Keratinocyte (primary cell): ENCODE measurements around the gene ALG5. TPM values are rescaled to one million over a fixed set of nuclear protein-coding genes. Genes with fewer than 3 reads are reported as not detected.
A peak's percentile ranks its signal among the peaks of the same experiment; 100 is the strongest.

Experiments used
- DNase-seq: peaks from one replicate; pipeline ENCODE4 v3.0.0-alpha.2; 2011; ENCODE audit warnings: low read depth, missing footprints, low spot score
- FAIRE-seq: peaks from 2 replicates; lab custom pipeline; 2011; peaks lifted over from hg19 to GRCh38; lab: Jason Lieb, UNC
- H2AFZ ChIP-seq: 2 replicates; pipeline ENCODE4 v1.6.0; 2012; ENCODE audit warnings: low read length, control low read depth, inconsistent platforms; ENCODE audit not compliant: control insufficient read depth
- H3K27ac ChIP-seq: 2 replicates; pipeline ENCODE4 v1.5.1; 2011; ENCODE audit warnings: low read length; ENCODE audit not compliant: control insufficient read depth, insufficient read depth
- H3K27me3 ChIP-seq: 3 replicates; pipeline ENCODE4 v1.6.0; 2011; ENCODE audit warnings: low read length; ENCODE audit not compliant: control insufficient read depth, insufficient read depth; ENCODE audit errors: extremely low read depth
- H3K36me3 ChIP-seq, 2 experiments: 2 replicates in 1 of 2; 3 replicates in 1 of 2; pipeline ENCODE4 v1.5.1; 2011; ENCODE audit warnings: low read length in 2 of 2, mild to moderate bottlenecking in 1 of 2; ENCODE audit not compliant: control insufficient read depth in 2 of 2, insufficient read depth in 2 of 2; ENCODE audit errors: extremely low read depth in 1 of 2
- H3K4me1 ChIP-seq: 3 replicates; pipeline ENCODE4 v1.5.1; 2011; ENCODE audit warnings: low read length; ENCODE audit not compliant: control insufficient read depth, insufficient read depth; ENCODE audit errors: extremely low read depth
- H3K4me2 ChIP-seq: 3 replicates; pipeline ENCODE4 v1.6.0; 2011; ENCODE audit warnings: low read depth, low read length; ENCODE audit not compliant: control insufficient read depth, insufficient read depth; ENCODE audit errors: extremely low read depth
- H3K4me3 ChIP-seq, 3 experiments: fragments of 200-600 bp in 1 of 3; sonication (generic) in 1 of 3; 2 replicates in 2 of 3; 3 replicates in 1 of 3; pipeline ENCODE4 v1.5.1; 2011 to 2016; ENCODE audit warnings: low read length in 3 of 3, mild to moderate bottlenecking in 3 of 3, control low read depth in 2 of 3, inconsistent platforms in 1 of 3, low read depth in 1 of 3, mixed read lengths in 1 of 3, mixed run types in 1 of 3, moderate library complexity in 1 of 3; ENCODE audit not compliant: control insufficient read depth in 2 of 3, insufficient read depth in 2 of 3; ENCODE audit errors: extremely low read depth in 1 of 3
- H3K79me2 ChIP-seq: 2 replicates; pipeline ENCODE4 v1.6.0; 2012; ENCODE audit warnings: low read length; ENCODE audit not compliant: control insufficient read depth, insufficient read depth
- H3K9ac ChIP-seq: 3 replicates; pipeline ENCODE4 v1.6.0; 2011; ENCODE audit warnings: low read length; ENCODE audit not compliant: control insufficient read depth, insufficient read depth; ENCODE audit errors: extremely low read depth
- H3K9me1 ChIP-seq: 3 replicates; pipeline ENCODE4 v1.6.0; 2011; ENCODE audit warnings: low read length; ENCODE audit not compliant: control insufficient read depth, insufficient read depth; ENCODE audit errors: extremely low read depth
- H3K9me3 ChIP-seq: 2 replicates; pipeline ENCODE4 v1.5.1; 2012; ENCODE audit warnings: low read depth, low read length; ENCODE audit not compliant: control insufficient read depth
- H4K20me1 ChIP-seq: 3 replicates; pipeline ENCODE4 v1.6.0; 2011; ENCODE audit warnings: low read length; ENCODE audit not compliant: control insufficient read depth, insufficient read depth; ENCODE audit errors: extremely low read depth
- EZH2 ChIP-seq: IDR thresholded peaks from one replicate; pipeline ENCODE4 v1.6.1; 2012; ENCODE audit warnings: inconsistent platforms, mild to moderate bottlenecking, low read length, moderate library complexity
- dilution Hi-C: fragments of 300-500 bp; cut with MboI; formaldehyde crosslinking; loops from one replicate; pipeline ENCODE4 v1.7.0; 2020; ENCODE audit warnings: low sequenced_read_pairs; ENCODE audit not compliant: extremely low pct_ligation_motif_present
- polyA plus RNA-seq, 5 experiments: library from polyadenylated mRNA; depleted of rRNA in 3 of 5; stranded (reverse) in 3 of 5; stranded (forward) in 1 of 5; unstranded in 1 of 5; fragments of >200 nt; gene quantifications; 1 replicate in 1 of 5; 2 replicates in 3 of 5; 3 replicates in 1 of 5; pipeline versions ENCODE4 v1.2.1 to v1.2.3, GENCODE V29; 2011 to 2012; ENCODE audit warnings: missing spikeins in 2 of 5, low read depth in 1 of 5, low replicate concordance in 1 of 5
- TF ChIP-seq, protein P1 (sequence below), 3 experiments: IDR thresholded peaks in 1 of 3; conservative IDR thresholded peaks in 1 of 3; optimal IDR thresholded peaks in 1 of 3; 2 replicates in 2 of 3; 3 replicates in 1 of 3; pipeline versions ENCODE3 to v1.5.1; 2011; ENCODE audit warnings: low read length in 3 of 3, mild to moderate bottlenecking in 3 of 3, moderate library complexity in 2 of 3, control low read depth in 1 of 3, inconsistent platforms in 1 of 3; ENCODE audit not compliant: insufficient read depth in 2 of 3; ENCODE audit errors: extremely low read depth in 1 of 3

Gene ALG5
- polyA plus RNA-seq, 1 donor (not counting 4 experiments of a cell fraction or from before 2014, with no cell fraction given) = 63.9 TPM

- no peaks in the 10 kb centered on the region for H3K36me3 ChIP-seq
- FAIRE-seq = no peak
- dilution Hi-C loops = no loop called here
These were observed 79.1 kb downstream of the ALG5 start, which contains the start of gene SMAD9 for GRCh38 chr13:36919833-36920615. TSS of gene SMAD9 (minus strand) at chr13:36920238. CDS start at chr13:36879689, 40,549 bp downstream.

DNA sequence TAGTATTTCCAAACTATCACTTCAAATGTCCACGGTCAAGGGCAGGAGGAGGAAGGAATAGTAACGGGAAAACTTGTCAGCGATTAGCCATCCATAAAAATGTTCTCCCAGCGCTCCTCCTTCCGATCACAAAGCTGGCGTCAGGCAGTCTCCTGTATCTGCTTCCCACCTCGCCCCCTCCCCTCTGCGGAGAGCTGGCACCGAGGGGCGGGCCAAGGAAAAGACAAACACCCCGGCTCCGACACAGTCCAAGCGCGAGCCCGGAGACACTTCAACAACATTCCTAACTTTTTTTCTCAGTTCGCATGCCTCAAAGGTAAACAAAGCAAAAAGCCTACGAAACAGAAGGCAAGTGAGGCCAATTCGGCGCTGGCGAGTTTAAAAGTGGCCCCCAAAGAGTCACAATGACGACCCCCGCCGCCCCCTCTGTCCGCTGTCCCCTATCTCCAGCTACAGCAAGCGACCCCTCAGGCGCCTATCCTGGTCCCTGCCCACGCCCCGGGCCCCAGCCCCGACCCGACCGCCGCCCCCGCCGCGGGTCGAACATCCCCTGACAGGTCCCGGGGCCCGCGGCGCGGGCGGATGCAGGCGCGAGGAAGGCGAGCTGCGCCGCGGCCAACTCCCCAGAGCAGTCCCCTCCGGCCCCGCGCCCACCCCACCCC is 79.8 kb downstream of the ALG5 start:
- Histone ChIP-seq H2AFZ (peak overlapping the region; percentile 42), H3K4me1 (peaks cover 5% of the 10 kb centered on the region), H3K27me3 (peaks cover 11% of the 10 kb centered on the region), H4K20me1 (no peaks in the 10 kb centered on the region), H3K79me2 (no peaks in the 10 kb centered on the region), H3K9ac (peak overlapping the region; percentile 3), H3K4me3 (peak overlapping the region; percentile 41 to 68 (median 52)), H3K36me3 (no peaks in the 10 kb centered on the region), H3K9me1 (no peaks in the 10 kb centered on the region), H3K9me3 (no peaks in the 10 kb centered on the region), H3K27ac (no peak overlapping the region), H3K4me2 (peak overlapping the region; percentile 77)
- TF ChIP-seq EZH2 = peak; percentile 79
- TF ChIP-seq, protein P1, sequence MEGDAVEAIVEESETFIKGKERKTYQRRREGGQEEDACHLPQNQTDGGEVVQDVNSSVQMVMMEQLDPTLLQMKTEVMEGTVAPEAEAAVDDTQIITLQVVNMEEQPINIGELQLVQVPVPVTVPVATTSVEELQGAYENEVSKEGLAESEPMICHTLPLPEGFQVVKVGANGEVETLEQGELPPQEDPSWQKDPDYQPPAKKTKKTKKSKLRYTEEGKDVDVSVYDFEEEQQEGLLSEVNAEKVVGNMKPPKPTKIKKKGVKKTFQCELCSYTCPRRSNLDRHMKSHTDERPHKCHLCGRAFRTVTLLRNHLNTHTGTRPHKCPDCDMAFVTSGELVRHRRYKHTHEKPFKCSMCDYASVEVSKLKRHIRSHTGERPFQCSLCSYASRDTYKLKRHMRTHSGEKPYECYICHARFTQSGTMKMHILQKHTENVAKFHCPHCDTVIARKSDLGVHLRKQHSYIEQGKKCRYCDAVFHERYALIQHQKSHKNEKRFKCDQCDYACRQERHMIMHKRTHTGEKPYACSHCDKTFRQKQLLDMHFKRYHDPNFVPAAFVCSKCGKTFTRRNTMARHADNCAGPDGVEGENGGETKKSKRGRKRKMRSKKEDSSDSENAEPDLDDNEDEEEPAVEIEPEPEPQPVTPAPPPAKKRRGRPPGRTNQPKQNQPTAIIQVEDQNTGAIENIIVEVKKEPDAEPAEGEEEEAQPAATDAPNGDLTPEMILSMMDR (optimal IDR thresholded peaks at IDR 0.05 in 1 of 3, IDR thresholded peaks at IDR 0.05 in 1 of 3, conservative IDR thresholded peaks at IDR 0.05 in 1 of 3; ENCODE audit: extremely low read depth in 1 of 3, insufficient read depth in 2 of 3, low read length in 3 of 3) = no peak
- dilution Hi-C loops = no loop called here
- DNase-seq (no peak), FAIRE-seq (no peak)

More at GRCh38 chr13:36919833-36920615, 79.1 kb downstream of the ALG5 start, which contains the start of gene SMAD9:
- Histone ChIP-seq H3K79me2 (no peaks in the 10 kb centered on the region), H3K27ac (no peak within 1 kb of the TSS), H4K20me1 (no peaks in the 10 kb centered on the region), H3K4me1 (peaks cover 5% of the 10 kb centered on the region), H3K9me3 (no peaks in the 10 kb centered on the region), H3K9ac (peak within 1 kb of the TSS; percentile 3), H2AFZ (peak within 1 kb of the TSS; percentile 57), H3K27me3 (peaks cover 11% of the 10 kb centered on the region), H3K4me2 (peak within 1 kb of the TSS; percentile 77), H3K4me3 (peak within 1 kb of the TSS; percentile 41 to 68 (median 52)), H3K9me1 (no peaks in the 10 kb centered on the region)
- no peak for TF ChIP-seq EZH2
- TF ChIP-seq, protein P1 (optimal IDR thresholded peaks at IDR 0.05 in 1 of 3, IDR thresholded peaks at IDR 0.05 in 1 of 3, conservative IDR thresholded peaks at IDR 0.05 in 1 of 3; ENCODE audit: extremely low read depth in 1 of 3, insufficient read depth in 2 of 3, low read length in 3 of 3) = no peak
- DNase-seq = no peak
